Uterus (tissue), 2 donors: ENCODE results near the gene PCED1B.

Experiments
- CTCF ChIP-seq, 4 experiments: fragments of 200-600 bp in 2 of 4; fragments of 450-650 bp in 2 of 4; sonication (generic) in 2 of 4; IDR thresholded peaks; one replicate each; pipeline ENCODE4 v1.5.1; 2016 to 2019; ENCODE audit warnings: antibody characterized with exemption in 4 of 4, mild to moderate bottlenecking in 2 of 4, moderate library complexity in 1 of 4
- POLR2A ChIP-seq, 2 donors: fragments of 450-650 bp; IDR thresholded peaks; one replicate each; pipeline ENCODE4 v1.6.1; 2016; ENCODE audit warnings: antibody characterized with exemption in 2 of 2, mild to moderate bottlenecking in 1 of 2, moderate library complexity in 1 of 2

GRCh38 chr12:47210776-47211175 lies 131.4 kb downstream of the PCED1B start:
- no peak for TF ChIP-seq CTCF (IDR thresholded peaks at IDR 0.05)
- TF ChIP-seq POLR2A (IDR thresholded peaks at IDR 0.05) = no peak
